DMS 273 treated with DMSO at 0.1 percent for 48 hours (cell line): ENCODE data around the gene RPL10.

Experiments
- DNase-seq: peaks from one replicate; lab custom pipeline; 2025; lab: John Stamatoyannopoulos, UW

RPL10 gene

GRCh38 chrX:154397888-154398667 is at the start of gene RPL10:
Gene RPL10 (plus strand): TSS chrX:154398377. CDS start chrX:154398520, 143 bp downstream.
- DNase-seq: peak; percentile 90

DNA sequence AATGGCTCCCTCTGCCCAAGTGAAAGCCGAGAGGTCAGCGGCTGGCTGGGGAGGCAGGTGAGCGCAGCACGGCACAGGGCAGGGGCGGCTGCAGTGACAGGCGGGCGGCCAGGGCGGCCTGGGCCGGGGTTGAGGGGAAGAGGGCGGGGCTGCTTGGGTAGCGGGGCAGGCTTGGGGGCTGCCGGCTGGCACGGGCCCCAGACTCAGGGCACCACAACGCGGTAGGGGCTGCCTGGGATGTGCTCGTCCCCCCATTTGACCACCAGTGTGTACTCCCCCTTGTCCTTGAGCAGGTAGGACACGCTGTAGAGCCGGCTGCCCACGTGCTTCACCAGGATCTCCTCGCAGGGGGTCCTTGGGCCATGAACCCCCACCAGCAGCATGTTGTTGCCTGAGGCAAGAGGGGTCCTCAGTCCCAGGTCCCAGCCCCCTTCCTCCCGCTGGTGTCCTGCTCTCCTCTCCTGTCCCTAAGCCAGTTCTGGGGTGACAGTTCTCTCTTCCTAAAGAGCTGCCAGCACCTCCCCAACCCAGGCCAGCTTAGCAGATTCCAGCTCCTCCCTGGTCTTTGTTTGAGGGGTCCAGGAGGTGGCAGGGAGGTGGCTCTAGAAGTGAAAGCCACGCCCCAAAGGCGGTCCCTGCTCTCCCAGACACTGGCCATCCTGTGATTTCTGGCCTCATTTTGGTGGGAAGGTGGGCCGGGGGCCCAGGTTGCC is 49.4 kb upstream of the RPL10 start:
- DNase-seq: no peak

GRCh38 chrX:154349359-154349935 is 48.7 kb upstream of the RPL10 start:
- no peak for DNase-seq

GRCh38 chrX:154349979-154350378 is 48.2 kb upstream of the RPL10 start:
- DNase-seq: no peak

GRCh38 chrX:154350429-154351182 is 47.6 kb upstream of the RPL10 start:
- DNase-seq: no peak

GRCh38 chrX:154351183-154352011 is 46.8 kb upstream of the RPL10 start:
- DNase-seq: no peak

DNA sequence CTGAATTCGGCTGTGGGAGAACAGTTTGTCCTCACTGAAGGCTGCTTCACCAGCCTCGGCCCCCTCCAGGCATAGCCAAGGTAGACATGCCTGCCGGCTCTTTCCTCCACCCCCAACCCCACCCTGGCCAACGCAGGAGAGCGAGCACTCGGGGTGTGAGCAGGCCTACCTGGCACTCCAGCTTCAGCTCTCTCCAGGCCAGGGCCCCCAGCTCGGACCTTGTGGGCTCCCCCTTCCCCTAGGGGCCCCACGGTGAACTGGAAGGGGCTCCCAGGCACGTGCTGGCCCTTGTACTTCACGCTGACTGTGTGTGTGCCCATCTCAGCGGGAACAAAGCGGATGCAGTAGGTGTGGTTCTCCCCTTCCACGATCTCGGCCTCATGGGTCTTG is 46.2 kb upstream of the RPL10 start:
- DNase-seq: no peak

DNA sequence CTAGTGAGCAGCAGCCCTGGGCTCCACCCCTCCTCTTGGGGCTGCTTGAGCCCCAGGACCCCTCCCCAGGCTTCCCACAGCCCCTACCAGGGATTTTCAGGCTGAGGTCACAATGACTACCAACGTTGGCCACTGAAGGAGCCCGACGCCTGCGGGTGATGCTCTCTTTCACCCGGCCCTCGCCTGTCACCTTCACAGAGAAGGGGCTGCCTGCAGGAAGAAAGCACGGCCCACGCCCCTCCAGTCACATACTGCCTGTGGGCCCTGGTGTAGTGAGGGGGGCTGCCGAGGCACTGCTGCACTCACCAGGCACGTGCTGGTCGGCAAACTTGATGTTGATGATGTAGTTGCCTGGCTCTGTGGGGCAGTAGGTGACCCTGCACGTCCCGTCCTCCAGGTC is 45.7 kb upstream of the RPL10 start:
- DNase-seq: no peak

DNA sequence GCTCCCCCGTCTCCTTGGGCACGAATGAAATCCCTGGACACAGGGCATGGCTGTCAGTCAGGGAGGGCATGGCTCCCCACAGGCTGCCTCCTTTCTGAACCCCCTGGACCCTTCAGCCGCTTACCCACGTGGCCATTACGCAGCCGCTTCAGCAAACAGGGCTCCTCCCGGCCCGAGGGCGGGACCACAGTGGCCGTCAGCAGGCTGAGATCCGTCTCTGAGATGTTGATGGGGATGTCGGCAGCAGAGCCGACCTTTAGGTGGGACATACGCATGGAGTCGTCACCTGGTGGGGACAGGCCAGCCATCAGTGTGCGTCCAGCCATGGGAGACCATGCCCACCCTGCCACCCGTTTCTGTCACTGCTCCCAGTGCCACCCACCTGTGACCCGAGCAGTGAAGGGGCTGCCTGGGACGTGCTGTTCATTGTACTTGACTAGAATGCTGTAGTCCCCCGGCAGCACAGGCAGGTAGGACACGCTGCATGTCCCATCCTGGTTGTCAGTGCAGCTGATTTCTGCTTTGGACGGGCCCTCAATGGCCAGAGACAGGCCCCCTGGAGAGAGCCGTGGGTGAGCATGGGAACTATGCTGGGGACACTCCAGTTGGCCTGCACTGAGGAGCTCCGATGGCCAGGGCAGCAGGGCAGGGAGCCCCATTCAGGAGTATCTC is 44.9 kb upstream of the RPL10 start:
- DNase-seq: no peak

- no peak for DNase-seq
These were observed 44.2 kb upstream of the RPL10 start for GRCh38 chrX:154354013-154354412.

GRCh38 chrX:154354516-154354915 is 43.7 kb upstream of the RPL10 start:
- no peak for DNase-seq

DNA sequence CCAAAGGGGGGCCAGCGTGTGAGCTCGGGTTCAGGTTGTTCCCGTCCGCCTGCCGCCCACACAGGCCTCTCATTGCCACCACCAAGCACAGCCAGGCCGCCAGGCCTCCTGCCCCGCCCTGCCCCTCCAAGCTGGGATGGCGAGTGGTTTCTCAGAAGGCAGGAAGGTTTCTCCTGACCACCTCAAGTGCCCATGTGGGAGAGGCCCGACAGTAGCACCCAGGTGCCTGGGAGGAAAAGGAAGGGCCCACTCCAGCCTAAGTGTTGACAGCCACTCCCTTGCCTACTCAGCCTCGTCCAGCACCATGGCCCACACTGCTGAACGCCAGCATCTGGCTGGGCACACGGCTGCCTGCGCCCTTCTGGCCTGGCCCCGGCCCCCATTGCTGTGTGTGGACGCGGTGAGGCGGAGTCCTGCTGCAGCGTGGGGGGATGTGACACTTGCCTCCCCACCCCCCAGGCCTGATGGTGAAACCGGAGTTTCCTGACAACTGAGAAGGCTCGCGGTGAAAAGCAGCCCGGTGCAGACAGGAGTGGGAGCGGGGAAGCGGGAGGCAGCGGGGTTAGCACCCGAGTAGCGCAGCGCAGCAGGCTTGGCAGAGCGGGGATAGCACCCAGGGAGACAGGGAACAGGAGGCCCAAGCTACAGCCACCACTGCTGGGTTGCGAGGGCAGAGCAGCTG is 42.9 kb upstream of the RPL10 start:
- no peak for DNase-seq

GRCh38 chrX:154355776-154356140 is 42.4 kb upstream of the RPL10 start:
- DNase-seq: no peak

- DNase-seq: no peak
These were observed 41.6 kb upstream of the RPL10 start for GRCh38 chrX:154356596-154356995.

GRCh38 chrX:154357205-154357604 is 41.0 kb upstream of the RPL10 start:
- DNase-seq: no peak

GRCh38 chrX:154358011-154358410 is 40.2 kb upstream of the RPL10 start:
- no peak for DNase-seq

DNA sequence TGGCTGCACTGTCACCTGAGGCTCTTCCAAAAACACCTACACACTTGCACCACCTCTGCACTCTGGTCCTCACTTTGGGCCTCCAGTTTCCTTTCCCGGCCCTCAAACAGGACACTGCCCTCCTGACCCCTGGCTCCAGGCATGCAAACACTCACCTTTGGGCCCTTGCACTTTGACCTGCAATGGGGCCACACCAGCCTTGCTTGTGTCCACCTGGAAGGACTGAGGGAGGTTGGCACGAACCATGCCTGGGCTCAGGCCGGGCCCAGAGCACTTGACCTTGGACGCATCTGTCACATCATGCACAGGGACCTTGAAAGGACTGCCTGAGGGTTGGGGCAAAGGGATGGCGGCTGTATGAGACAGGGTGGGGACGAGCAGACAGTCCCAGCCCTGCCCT is 39.3 kb upstream of the RPL10 start:
- DNase-seq: no peak

GRCh38 chrX:154359362-154360154 is 38.6 kb upstream of the RPL10 start:
- DNase-seq: no peak

DNA sequence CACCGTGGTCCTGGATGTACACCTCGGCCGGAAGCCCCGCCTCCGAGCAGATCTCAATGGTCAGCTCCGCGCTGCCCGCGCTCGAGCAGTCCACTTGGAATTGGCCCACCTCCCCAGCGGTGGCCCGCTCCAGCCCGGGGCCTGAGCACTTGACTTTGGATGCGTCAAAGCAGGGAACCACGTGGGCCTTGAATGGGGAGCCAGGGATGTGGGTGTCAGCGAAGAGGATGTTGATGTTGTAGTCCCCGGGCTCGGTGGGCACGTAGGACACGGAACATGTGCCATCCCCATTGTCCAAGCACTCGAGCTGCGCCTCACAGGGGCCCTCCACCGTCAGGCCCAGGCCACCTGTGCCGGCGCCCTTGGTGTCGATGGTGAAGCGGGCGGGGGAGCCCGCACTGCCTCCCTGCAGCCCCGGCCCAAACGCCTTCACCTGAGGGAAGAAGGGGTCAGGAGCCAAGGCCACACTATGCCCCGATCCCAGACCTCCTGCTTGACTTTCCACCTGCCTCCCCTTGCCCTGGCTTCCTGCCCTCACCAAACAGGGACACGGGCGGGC is 37.9 kb upstream of the RPL10 start:
- DNase-seq: no peak
